Measurements from ENCODE around the gene HS1BP3.

Gene HS1BP3

DNA sequence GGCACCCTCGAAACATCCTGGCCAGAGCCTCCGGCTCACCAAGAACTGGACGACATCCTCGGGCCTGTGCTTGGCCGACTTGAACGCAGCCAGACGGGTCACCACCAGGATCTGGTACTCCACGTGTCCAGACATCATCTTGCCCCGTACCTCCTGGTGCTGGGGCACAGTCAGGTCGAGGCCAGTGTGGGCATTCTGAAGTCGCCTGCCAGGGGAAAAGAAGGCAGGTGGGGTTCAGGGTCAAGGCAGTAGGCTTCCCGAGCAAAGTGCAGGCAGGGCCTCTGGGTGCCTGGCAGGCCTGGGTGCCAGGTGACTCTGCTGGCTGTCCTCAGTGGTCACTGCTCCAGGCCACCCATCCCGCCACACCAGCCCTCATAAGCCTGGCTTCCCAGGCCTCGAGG is 5.6 kb downstream of the HS1BP3 start:
- no peak for FAIRE-seq

DNA sequence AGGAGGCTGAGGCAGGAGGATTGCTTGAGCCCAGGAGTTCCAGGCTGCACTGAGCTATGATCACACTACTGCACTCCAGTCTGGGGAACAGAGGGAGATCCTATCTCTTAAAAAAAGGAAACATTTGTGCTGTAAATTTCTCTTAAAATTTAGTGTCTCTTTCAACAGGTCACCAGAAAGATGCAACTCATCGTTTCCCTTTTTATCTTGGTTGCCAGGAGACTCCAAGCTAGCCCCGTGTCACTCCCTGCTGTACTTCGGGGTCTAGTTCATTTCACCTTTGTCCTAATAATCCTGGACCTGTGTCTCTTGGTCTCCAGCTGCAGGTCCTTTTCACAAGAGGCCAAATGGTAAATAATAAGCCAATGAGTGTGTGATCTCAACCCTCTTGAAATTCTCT is 7.1 kb downstream of the HS1BP3 start:
- FAIRE-seq = no peak

DNA sequence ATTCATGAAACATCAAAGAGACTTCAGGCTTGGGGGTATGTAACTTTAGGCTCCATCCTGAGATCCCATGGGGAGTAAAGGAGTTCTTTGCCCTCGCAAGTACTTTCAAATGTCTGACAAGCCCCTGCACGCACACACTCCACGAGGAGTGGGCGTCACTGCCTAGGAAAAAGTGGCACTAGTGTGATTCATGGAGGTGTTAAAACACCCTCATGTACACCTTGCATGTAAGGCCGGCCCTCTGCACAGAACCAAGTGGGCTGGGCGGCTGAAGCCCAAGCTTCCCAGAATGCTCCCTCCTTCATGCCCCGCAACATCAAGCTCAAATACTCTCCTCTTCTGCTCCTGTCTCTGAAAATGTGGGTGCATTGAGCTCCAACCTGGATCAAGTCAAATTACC is 7.8 kb downstream of the HS1BP3 start:
- FAIRE-seq = no peak

DNA sequence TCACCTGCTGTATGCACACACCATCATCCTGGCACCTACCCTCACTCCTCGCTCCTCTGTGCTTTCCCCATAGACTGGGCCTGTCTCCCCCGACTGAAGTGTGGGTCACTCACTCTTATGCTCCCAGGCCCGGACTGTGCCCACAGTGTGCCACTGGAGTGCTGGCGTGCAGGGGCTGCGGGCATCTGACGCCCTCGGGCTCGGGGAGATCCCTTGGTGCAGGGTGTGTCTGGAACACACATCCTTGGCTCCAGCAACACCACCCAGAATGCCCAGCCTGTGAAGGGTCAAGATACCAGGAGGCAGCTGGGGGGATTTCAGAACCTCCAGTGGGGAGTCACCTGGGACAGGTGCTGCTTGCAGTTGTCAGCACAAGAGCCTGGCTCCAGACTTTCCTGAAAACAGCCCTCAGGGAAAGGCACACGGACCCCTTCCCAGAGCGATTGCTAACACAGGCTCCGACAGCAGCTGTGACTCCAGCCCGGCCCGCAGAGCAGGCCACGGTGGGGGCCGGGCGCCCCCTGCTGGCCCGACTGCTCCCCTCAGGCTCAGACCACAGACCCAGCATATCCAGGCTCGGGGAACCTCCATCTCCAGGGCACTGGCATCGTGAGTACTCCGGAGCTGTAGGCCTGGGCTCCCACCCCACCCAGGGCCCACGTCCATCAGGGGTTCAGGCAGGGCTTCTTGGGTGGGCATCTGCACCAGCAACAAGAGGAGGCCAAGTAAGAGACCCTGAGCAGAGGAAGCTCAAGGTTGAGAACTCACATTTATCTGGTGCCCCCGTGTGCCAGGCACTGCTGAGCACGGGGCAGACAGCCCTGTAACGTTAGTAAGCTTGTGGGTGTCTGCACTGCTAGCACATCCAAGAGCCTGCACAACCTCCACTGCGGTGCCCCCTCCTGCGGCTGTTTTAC is 8.6 kb downstream of the HS1BP3 start:
- no peak for FAIRE-seq

DNA sequence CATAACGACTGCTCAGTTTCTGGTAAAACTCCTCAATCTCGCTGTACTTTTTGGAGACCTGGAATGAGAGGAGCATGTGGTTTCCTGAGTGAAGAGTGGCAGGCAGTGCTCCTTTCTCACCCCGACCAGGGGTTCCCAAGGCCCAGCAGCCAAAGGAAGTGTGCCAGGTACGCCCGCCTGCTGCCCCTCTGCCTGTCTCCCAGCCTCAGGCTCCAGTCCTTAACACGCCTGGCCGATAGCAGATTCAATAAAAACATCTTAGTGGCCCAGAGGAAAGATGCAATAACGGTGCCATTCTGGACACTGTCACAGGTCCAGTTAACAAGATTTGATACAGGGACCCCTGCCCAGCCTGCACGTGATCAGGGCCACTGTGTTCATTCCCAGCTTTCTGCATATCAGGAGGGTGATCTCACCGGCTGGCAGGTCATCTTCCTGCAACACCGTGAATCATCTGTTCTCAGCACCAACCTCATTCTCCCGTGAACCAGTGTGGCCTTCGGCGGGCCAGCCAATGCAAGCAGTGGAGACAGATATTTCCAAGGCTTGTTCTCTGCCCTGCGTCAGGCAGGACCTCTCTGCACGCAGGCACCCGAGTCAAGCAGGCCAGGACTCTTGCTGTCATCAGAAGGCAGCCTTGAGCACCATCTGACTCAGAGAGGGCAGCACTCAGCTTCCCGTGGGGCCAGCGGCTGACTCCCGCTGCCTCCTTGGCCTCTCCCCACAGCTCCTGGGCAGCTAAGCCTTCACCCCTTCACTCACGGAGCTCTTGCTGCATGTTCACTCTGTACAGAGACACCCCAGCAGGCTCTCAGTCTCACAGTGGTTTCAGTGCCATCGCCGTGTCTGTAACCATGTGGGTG is 9.5 kb downstream of the HS1BP3 start:
- no peak for FAIRE-seq

DNA sequence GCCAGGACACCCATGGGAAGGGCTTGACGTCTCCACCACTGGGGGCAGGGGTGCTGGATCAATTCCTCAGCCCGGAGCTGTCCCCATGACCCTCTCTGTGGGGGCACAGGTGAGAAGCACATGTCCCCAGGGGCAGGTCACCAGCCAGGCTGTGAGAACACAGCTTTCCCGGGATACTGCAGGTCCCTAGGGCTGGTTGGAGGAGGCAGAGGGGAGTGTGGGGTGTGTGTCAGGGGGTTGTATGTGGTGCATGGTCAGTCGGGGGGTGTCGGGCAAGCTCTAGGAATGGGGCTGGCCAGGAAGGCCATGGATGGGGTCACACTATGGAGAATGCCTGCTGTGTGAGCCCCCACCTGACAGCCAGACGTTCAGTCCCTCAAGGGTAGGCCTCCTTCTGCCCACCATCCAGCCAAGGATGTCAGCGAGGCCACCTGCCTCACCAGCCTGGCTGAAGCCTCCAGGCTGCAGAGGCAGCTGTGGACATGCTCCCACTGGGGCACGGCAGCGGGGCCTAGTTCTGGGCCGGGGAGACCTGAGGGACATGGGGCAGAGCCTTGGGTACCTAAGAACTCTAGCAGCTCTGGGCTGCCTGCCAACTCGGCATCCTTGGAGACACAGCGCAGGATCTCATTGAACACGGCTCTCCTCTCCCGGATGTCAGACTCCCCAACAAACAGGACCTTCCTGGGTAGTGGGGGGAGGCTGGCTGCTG is 10.3 kb downstream of the HS1BP3 start:
- FAIRE-seq = no peak

DNA sequence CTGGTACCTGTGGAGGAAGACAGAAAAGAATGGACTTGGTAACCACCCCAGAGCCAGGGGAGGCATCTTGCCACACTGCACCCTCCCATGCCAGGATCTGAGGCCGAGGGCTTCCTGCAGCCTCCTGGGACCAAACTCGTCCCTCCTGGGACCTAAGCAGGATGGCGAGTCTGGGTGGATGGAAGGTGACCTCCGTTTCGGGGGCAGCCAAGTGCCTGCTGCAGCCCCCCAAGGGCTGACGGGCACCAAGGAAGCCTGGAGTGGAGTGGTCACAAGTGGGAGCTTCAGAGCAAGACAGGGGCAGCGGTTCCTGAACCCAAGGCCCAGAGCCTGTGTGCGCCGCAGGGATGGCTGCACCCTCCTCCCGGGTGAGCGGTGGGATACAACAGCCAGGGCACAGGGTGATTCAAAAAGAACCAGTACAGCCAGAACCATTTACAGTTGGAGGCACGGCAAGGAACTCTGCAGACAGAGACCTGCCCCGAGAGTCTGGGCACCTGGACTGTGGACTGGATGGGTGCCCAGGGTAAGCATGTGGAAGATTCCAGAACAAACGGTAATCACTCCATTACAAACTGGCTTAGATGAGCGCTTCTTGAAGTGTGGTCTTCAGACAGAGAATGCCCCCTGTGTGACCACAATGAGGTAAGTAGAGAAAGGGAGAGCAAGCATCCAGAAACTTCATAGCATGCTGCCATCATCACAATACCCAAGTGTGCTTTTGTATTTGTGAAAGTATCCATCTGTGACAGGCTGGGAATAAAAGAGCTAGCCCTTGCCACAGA is 12.1 kb downstream of the HS1BP3 start:
- FAIRE-seq = no peak

DNA sequence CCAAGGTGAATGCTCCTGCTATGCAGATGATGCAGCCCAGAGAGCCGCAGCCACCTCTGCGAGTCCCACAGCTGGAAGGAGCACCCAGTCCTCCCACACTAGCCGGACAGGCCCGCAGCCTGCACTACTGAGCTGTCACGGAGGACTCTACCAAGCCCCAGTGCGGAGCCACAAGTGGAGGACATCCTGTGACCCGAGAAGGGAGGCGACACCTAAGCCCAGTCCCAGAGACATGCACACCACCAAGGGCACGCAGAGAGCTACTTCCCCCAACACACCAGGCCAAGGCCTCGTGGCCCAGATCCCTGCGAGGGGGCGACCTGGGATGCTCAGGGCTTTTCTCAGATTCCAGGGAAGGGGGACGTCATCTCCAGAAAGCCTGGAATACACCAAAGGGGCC is 12.9 kb downstream of the HS1BP3 start:
- no peak for FAIRE-seq

DNA sequence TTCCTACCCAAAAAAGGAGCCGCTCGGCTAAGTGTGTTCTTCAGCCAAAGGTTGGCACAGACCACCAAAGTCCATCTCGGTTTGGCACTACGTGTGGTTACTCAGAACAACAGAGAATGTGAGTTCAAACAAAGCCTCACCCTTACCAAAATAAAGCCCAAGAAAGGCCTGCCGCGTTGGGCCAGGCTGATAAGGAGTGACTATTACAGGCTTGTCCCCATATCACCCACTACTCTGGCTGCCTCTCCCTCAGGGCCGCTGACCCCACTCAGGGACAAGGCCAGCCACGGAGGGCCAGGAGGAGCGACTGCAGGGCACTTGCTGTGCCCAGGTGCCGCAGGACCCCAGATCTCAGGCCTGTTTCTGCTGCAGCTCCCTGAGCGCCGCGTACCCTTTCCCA is 13.8 kb downstream of the HS1BP3 start:
- FAIRE-seq = no peak

DNA sequence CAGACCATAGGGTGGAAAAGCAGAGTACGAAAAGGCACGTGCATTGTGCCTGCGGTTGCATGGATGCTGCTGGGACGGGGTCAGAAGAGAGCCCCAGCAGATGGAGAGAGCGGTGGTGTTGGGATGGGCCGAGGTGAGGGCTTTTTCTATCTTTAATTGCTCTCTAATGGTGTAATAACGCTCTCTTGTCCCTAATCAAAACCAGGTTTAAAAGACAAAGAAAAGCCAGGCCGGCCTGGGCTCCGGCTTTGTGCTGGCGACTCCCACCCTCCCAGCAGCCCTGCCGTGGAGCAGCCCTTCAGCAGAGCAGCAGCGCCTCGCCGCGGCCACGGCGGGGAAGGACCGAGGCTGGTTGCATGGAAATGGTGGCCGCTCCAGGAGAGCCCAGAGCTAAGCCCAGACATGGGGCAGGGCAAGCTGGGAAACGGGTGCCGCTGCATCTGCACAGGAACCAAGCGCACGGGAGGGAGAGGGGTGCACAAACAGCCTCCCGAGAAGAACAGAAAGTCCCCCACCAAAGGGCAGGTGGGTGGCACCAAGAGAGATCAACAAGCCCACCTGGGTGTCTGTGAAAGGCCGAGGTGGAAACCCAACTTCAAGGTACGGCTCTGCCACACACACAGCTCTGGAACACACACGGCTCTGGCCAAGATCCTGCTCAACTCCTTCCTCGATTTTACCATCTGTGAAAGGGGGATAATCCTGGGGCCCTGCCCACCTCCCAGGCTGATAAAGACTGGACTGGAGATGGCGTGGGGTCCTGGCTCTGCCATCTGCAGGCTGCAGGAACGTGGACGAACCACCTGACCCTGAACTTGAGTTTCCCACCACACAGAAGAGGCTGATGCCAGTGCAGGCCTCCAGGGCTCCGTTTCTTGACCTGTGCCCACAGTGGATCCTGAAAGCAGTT is 15.0 kb downstream of the HS1BP3 start:
- FAIRE-seq = peak; percentile 91

DNA sequence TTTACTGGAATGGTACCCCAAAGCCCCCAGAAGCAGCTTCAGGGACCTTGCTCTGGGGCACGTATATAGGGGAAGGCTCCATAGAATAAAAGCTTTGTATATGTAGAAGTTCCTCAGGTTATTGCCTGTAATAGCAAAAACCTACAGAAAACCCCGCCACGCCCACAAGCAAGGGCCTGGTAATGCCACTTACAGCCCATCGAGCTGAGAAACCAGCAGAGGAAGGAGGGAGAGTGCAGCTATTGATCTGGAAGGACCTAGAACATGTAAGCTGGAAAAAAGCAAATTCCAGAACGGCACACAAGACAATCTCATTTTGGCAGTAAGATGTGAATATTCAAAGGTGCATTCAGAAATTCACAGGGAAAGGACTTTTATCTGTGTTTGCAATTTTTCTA is 15.8 kb downstream of the HS1BP3 start:
- FAIRE-seq = no peak

DNA sequence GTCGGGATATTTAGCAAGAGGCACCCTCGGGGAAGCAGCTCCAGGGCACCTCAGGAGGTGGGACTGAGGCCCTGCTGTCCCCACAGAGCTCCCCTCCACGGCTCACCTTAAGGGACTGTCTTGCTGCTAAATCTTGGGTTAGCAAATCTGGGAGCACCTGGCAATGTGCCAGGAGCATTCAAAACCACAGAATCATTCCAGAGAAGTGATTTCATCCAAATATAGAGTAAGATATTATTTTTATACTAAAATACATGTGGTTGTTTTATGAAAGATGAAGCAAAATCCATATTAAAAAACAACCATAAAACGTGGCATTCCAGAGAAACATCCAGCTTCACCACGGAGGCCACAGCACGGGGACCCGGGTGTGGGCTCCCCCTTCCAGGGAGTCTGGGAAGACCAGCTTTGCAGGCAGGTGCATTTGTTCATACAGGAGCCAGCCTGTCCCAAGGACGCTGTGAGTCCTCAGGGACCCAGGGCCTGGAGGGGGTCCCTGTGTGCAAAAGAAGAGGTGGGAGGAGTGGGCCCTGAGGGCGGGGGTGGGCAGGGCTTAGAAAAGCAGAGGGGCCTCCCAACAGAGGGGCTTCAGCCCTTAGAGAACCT is 16.3 kb downstream of the HS1BP3 start:
- FAIRE-seq = no peak

DNA sequence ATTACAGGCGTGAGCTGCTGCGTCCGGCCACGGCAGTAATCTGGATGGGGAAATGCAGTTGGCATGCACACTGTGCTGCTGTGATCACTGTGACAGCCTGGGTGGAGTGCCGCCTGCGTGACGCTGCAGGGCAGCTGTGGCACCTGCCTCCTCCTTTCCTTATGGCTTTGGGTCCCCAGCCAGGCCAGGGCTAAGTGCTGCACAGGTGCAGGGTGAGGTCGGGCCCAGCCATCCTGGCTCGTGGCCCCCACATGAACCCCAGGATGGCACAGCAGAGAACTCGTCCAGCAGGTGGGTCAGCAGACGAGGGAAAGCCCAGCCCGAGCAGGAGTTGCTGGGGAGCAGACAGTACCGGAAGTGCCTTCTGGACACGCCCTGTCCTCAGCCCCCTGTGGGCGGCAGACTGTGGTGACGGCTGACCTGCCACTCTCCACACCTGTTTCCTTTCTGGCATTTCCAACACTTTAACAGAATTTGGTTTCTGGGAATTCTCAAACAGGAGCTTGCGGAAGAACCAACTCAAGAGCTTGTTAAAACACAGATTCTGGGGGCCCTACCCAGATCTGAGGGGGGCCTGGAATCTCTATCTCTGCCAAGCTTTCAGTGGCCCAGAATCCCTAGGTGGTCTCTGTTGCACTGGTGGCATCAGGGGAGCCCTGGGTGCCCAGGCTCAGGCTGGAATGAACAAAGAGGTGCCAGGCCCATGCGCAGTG is 16.9 kb downstream of the HS1BP3 start:
- no peak for FAIRE-seq

DNA sequence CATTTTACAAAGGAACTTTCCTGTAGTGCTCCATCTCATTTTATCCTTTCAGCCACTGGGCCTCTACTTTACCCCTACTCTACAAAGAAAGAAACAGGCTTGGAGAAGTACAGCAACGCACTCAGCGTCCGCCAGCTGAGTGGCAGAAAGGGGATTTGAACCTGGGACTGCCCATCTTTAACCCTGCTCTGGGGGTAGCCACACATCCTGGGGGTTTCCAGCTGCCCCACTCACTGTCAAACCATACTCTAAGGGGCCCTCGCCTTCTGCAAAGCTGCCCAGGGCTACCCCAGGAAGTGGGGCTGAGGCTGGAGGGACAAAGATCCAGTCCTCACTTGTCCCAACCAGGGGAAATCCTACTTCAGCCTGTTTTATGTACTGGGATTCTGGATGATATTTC is 17.9 kb downstream of the HS1BP3 start:
- no peak for FAIRE-seq

DNA sequence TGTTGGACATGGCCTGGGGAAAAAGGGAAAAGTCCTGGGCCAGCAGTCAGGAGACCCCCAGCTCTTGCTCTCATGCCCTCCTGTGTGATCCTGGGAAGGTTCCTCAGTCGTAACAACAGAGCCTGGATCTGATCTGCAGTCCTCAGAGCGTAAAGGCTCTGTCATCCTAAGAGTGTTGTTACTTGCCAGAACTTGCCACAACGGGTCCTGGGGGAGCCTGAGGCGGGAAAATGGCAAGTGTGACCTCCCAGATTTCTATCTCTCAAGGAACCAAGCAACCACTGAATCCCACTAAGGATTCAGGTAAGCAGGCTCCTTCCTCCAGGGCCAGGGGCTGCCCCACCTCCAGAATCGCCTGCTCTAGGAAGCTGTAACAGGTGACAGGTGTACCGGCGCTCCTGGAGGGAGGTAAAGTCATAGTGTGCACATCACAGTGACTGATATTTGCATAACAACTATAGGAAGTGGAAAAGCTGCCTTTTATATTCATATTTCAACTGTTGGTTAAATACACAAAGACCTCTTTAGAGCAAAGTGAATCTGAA is 18.4 kb downstream of the HS1BP3 start:
- FAIRE-seq = no peak

DNA sequence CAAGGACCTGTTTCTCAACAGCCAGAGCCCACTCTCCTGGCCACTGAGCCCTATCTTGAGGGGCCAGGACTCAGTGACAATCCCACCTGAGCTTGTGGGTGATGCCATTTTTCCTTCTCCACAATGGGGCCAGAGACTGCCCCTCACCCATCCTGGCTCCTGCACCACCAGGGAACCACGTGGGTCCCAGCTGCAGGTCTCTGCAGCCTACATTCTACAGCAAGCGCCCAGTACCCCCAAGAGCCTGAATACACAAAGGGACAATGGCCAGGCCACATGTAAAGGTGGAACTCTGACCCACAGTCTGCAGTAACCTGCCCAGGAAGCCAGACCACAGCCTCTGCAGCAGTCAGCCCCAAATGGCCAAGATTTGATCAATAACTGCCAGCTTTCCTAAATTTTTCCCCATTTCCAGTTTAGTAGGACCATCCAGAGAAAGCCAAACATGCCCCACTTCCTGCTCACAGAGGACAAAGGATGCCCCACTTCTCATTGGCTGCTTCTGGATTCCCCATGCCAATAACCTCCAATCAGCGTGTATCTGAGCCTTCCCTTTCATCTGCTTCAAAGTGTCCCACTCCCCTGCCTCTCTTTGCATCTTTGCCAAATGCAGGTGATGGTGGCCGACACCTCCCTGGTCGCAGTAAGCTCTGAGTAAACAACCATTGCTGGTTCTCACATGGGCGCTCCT is 19.1 kb downstream of the HS1BP3 start:
- no peak for FAIRE-seq

DNA sequence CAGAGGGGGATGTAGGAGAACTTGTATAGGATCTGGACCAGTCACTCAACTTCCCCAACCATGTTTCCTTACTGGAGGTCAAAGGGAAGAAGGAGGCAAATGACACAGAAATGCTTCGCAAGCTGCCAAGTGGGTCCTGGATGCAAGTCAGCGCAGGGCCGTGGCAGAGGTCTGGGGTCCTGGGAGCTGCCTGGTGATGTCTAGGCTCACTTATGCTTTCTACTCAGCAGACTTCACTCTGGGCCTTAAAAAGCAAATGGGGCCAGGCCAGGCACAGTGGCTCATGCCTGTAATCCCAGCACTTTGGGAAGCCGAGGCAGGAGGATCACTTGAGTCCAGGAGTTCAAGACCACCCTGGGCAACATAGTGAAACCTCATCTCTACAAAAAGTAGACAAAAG is 19.9 kb downstream of the HS1BP3 start:
- FAIRE-seq = no peak

DNA sequence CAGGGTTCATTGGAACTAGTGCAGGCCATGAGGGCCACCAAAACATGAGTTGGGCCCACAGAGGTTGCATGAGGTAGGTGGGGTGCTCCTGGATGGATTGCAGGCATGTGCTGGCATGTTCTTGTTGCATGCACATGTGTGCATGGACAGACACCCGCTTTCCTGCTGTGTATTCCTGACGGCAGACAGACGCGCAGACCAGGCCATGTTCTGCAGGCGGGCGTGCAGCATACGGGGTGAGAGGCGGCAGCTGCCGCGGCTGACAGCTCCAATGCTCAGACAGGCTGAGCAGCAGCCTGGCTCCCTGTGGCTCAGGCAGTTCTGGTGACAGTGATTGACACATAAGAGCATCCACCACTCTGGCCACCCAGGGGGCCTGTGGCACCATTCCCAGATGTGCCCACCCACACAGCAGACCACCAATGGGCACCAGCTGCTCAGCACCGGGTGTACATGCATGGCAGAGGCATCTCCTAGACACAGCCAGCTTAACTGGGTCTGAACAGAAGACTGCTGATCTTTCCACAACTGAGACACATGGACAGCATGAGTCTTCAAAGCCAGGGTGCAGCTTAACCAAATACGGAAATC is 21.2 kb downstream of the HS1BP3 start:
- no peak for FAIRE-seq

DNA sequence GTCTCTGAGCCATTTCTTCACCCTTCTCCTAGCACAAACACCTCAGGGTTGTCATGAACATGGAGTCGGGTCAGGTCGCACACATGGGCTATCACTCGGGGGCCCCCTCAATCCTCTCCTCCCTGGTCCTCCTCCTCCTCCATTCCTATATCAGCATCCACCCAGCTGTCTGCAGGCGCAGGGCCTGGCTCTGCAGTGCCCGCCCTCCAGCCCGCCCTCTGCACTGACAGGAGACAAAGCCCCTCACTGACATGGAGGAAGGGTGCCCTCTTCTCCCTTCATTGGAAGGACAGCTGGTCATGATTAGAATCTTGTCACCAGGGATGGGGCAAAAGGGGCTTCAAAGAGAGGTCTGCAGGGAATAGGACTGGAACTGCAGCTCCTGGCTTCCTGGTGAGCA is 21.7 kb downstream of the HS1BP3 start:
- no peak for FAIRE-seq

Measured in endometrium (tissue), 2 donors.